NCI-H2171 (cell line): Measurements from ENCODE around the gene MCTP1.

Source experiments
- DNase-seq: peaks from one replicate; lab custom pipeline; 2025; lab: John Stamatoyannopoulos, UW

The MCTP1 gene

GRCh38 chr5:95114902-95115301, 170.0 kb downstream of the MCTP1 start:
- DNase-seq = no peak

DNA sequence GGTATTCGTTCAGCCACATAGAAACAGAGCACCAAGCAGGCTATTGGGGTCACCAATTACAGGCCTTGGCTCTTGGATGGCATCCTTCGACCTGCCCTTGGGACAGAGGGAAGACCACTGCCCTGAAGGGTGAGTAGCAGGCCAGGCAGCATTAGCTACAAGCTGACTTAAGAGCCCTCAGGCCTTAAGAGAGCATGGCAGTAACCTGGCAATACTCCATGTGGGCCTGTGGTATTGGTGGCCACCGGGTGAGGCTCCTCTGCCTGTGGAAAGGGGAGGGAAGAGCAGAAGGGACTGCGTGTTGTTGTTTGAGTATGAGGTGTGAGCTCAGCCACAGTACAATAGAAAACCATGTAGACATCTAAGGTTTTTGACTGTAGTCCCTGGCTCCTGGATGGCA, 170.6 kb downstream of the MCTP1 start:
- no peak for DNase-seq

GRCh38 chr5:95113489-95113888, 171.4 kb downstream of the MCTP1 start:
- no peak for DNase-seq

GRCh38 chr5:95111141-95111540, 173.8 kb downstream of the MCTP1 start:
- no peak for DNase-seq

- no peak for DNase-seq
Measured at GRCh38 chr5:95110118-95110517, 174.8 kb downstream of the MCTP1 start.

- DNase-seq = no peak
Measured at GRCh38 chr5:95107138-95107537, 177.8 kb downstream of the MCTP1 start.

DNA sequence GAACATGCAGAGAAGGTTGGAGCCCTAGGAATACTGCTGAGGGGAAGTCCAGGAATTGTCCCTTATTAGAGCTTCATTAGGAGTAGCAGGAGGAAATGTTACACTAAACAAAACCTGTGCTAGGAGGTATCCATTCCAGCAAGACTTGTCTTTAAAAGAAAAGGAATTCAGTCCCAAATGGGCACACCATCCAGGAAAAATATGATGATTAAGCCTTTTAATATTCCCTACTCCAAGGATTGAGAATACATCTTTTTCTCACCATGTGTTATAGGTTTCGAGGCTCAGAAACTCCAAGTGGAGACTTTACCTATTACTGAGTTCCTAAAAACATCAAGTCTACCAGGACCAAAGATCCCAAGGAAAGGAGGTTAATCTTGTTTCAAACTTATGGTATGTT, 179.3 kb downstream of the MCTP1 start:
- DNase-seq = no peak

GRCh38 chr5:95102687-95103086, 182.2 kb downstream of the MCTP1 start:
- DNase-seq = no peak

GRCh38 chr5:95102080-95102479, 182.8 kb downstream of the MCTP1 start:
- no peak for DNase-seq

DNA sequence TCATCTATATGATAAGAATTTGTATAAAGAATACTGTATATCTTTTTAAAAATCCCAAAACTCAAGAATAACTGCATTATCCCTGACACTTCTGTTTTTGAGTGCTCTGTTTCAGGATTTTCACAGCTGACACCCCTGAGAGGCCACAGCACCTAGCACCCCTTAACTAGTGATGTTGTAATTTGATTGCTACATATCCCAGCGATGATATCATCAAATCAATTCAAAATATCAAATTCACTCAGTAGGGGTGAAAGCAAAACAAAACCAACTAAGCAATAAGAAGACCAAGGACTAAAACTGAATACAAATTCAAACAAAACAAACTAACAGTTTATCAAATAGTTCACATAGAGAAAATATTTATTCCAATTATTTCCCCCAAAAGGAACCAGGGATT, 184.3 kb downstream of the MCTP1 start:
- no peak for DNase-seq

- DNase-seq = no peak
Measured at GRCh38 chr5:95098012-95098411, 186.9 kb downstream of the MCTP1 start.

DNA sequence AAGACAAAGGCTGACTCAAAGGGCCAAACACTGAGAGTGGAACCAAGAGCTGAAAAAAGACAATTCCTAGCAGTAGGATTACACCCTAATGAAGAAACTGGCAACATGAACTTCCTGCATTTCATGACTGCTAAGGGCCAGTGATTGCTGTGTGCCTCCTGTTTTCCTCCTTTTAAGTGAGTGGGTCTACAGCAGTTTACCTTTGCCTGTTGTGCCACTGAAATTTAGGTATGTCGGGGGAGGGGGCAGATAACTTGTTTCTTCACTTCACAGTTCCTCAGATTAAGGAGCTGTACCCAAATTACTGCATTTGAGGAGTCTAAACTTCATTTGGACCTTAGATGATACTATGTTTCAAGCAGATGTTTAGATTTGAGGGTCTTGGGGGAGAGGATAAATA, 191.7 kb downstream of the MCTP1 start:
- DNase-seq = no peak

DNA sequence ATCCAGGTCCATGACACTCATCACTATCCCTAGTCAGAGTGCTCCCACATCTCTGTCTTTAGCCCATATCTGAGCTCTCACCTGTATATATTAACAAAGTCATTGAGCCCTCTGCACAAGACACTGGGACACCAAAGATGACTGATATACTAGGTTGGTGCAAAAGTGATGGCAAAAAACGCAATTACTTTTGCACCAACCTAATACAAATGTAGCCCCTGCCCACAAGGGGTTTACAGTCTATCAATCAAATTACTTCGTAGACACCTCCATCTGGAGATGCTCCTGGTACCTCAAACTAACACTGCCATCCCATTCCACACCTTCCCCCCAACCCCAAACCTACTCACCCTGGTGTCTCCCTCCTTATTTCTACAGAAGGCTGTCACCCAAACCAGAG, 194.1 kb downstream of the MCTP1 start:
- no peak for DNase-seq

DNA sequence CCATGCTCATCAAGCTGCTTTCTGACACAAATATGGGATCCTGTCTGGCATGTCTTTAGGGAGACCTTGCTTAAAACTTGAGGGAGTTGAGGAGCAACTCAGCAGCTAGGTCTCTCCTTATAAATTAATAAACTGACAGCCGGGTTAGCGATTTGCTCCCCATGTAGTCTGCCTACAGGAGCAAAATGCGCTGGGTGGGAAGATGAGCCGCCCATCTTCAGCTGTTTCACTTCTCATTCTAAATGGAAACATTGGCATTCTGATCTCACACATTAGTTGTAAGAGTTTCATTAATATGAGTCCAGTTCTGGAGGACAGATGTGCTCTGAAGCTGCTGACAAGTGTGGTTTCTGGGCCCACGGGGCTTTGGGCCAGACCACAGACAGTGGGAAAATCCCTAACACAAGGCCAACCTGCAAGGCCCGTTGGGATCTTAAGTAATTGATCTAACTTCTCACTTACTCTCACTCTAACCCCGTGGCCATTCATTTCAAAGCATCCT, 197.0 kb downstream of the MCTP1 start:
- no peak for DNase-seq

- DNase-seq = no peak
Measured at GRCh38 chr5:95086927-95087815, 197.7 kb downstream of the MCTP1 start.

GRCh38 chr5:95084757-95085156, 200.1 kb downstream of the MCTP1 start:
- DNase-seq = no peak

DNA sequence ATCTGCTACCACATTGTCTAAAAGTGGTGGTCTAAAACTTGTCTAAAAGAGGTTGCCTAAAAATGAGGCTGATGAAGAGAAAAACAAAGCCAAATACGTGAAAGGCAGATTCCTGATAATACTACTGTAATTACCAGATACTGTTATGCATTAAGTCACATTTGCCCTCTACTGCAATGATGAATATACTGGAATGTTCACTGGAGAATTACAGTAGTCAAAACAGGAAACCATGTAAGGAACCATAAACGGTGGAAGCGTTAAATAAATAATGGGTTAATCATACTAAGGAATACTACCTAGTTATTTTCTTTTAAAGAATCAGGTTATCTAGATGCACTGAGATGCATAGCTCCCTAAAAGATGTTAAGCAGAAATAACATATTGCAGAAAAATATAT, 201.3 kb downstream of the MCTP1 start:
- DNase-seq = no peak

DNA sequence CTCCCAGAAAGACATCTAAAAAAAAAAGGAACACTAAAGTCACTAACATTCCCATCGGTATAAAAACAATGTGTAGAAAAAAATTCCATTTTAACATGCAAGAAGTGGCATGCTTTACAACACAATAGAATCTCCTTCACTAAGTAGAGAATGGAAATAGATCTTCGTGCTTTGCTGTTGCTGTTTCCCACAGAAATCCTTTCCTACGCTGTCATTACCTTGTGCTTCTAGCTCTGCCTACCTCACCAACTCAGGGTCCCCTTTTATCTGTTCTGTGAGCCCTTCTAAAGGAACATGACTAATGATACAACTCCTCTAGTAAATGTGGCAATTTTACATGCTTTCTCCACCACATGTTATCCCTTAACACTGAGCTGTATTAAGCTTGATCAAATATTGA, 202.9 kb downstream of the MCTP1 start:
- no peak for DNase-seq

- no peak for DNase-seq
Measured at GRCh38 chr5:95081500-95081960, 203.4 kb downstream of the MCTP1 start.

GRCh38 chr5:95080441-95080840, 204.5 kb downstream of the MCTP1 start:
- DNase-seq = no peak

DNA sequence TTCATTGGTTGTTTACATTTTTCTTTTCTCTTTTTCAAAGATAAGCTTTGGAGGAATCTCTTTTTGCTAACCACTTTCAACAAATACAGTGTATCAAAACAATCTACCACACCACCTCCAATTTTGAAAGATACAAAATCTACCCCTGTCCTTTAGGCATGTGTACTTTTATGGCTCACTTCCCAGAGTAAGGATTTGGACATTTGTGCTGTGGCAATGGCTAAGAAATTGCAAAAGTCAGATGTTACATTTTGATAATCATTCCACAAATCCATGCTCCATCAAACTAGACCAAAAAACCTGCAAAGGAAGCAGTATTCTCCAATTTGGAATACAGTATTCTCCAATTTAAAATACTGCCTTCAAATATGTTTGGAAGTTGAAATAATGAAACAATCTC, 204.9 kb downstream of the MCTP1 start:
- DNase-seq = no peak

DNA sequence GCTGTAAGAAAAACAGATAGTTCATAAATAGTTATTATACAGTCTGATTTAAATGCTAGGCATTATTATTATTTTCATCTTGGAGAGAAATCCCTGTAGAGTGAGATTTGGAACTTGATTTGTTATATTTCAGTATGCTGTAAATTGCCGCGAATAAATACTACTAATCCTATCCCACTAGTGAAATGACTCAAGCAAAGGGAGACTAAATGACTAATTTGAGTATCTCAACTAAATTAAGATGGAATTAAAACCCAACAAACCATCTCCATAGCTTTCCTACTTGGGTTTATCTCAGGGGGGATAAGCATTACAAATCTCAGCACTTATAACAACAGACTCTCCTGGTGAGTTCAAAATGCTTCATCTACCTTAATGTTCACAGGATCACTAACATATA, 206.0 kb downstream of the MCTP1 start:
- DNase-seq = no peak

DNA sequence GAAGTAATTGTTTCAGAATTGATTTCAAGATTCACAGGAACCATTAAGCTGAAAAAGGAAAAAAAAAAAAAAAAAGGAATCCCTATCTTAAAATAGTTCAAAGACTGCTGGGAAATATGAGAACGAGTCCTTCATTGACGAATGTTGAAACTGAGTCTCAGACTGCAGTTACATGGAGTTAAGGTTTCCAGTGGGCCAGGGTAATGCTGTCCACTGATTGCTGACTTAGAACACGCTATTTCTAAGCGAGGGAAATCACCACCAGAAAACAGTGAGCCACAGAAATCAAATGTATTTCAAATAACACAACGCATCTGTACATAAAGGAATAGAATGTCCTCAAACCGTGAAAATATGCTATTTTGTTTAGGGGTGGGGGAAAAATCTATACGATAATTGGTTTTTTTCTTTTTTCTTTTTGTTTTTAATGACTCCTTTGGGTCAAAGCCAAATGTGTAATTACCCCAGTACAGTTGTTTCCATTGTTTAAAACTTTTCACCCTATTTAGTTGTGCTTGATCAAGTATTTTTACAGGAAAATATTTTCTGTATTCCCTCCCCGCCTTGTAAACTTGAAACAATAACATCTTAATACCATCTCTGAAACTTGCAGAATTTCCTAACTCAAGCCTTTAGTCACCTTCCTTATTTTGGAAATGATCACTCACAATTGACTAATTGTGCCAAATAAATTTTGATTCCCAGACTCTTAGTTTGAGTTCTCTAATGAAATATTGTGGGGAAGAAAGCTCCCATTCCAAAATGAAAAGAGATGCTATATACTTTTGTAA, 208.3 kb downstream of the MCTP1 start:
- DNase-seq = no peak
